RWPE2 (cell line): ENCODE data around the gene TRPV4.
"Not testable (repeated sequence)": the region's sequence is repeated elsewhere in the genome, so short reads cannot be mapped to it uniquely, and the experiment has no call there.

Source experiments
- ATAC-seq: fragments of 200-7000 bp; cut with Tn5 transposase; 3 replicates; pipeline ENCODE4 v1.9.1; 2021; ENCODE audit warnings: low read depth
- DNase-seq: peaks from one replicate; pipeline ENCODE4 v3.0.0-alpha.2; 2020; ENCODE audit warnings: low spot score
- H3K27ac ChIP-seq: fragments of 450-650 bp; 2 replicates; pipeline ENCODE4 v1.5.1; 2017; ENCODE audit warnings: mild to moderate bottlenecking; ENCODE audit not compliant: poor library complexity, severe bottlenecking
- H3K27me3 ChIP-seq: fragments of 250-450 bp; sonication (Bioruptor Pico); 2 replicates; pipeline ENCODE4 v1.5.1; 2021; ENCODE audit warnings: mild to moderate bottlenecking, moderate library complexity; ENCODE audit not compliant: insufficient read depth, poor library complexity, severe bottlenecking
- H3K36me3 ChIP-seq: fragments of 250-450 bp; sonication (Bioruptor Pico); 2 replicates; pipeline ENCODE4 v1.5.1; 2020; ENCODE audit warnings: low read depth, mild to moderate bottlenecking, moderate library complexity
- H3K4me1 ChIP-seq: fragments of 250-450 bp; sonication (Bioruptor Pico); 2 replicates; pipeline ENCODE4 v1.5.1; 2021; ENCODE audit warnings: mild to moderate bottlenecking, moderate library complexity; ENCODE audit not compliant: insufficient read depth, poor library complexity, severe bottlenecking
- H3K4me3 ChIP-seq: fragments of 250-450 bp; sonication (Bioruptor Pico); 2 replicates; pipeline ENCODE4 v1.5.1; 2021; ENCODE audit warnings: mild to moderate bottlenecking, moderate library complexity; ENCODE audit not compliant: severe bottlenecking
- H3K9me3 ChIP-seq: fragments of 250-450 bp; sonication (Bioruptor Pico); 2 replicates; pipeline ENCODE4 v1.5.1; 2021; ENCODE audit warnings: mild to moderate bottlenecking, moderate library complexity; ENCODE audit not compliant: severe bottlenecking
- TF ChIP-seq, protein P1 (sequence below): fragments of 450-650 bp; IDR thresholded peaks from one replicate; pipeline ENCODE4 v1.5.1; 2017; ENCODE audit warnings: mild to moderate bottlenecking, moderate library complexity; ENCODE audit not compliant: poor library complexity, severe bottlenecking

The TRPV4 gene

DNA sequence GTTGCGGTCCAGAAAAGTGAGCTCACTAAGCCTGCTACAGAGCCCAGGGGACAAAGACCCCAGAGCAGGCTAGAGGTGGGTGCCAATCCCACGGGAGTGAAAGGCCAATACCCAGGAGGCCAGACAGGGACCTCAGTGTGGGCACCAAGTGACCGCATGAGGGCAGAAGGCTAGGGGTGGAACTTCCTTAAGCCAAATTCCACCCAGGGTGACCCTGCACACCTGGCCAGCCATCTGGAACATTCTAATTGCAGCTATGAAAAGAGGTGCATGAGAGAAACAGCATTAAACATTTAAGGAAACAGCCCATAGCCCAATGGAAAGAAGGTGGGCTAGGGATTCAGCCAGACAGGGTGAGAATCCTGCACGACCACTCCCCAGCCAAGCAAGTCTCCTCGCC is 27.8 kb upstream of the TRPV4 start:
- TF ChIP-seq, protein P1, sequence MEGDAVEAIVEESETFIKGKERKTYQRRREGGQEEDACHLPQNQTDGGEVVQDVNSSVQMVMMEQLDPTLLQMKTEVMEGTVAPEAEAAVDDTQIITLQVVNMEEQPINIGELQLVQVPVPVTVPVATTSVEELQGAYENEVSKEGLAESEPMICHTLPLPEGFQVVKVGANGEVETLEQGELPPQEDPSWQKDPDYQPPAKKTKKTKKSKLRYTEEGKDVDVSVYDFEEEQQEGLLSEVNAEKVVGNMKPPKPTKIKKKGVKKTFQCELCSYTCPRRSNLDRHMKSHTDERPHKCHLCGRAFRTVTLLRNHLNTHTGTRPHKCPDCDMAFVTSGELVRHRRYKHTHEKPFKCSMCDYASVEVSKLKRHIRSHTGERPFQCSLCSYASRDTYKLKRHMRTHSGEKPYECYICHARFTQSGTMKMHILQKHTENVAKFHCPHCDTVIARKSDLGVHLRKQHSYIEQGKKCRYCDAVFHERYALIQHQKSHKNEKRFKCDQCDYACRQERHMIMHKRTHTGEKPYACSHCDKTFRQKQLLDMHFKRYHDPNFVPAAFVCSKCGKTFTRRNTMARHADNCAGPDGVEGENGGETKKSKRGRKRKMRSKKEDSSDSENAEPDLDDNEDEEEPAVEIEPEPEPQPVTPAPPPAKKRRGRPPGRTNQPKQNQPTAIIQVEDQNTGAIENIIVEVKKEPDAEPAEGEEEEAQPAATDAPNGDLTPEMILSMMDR: no peak
- Histone ChIP-seq H3K36me3 (peaks cover 17% of the 10 kb centered on the region; the same call in 1 of the 2 replicates), H3K4me1 (peaks cover 20% of the 10 kb centered on the region), H3K9me3 (no peaks in the 10 kb centered on the region), H3K27ac (no peak overlapping the region), H3K4me3 (no peak overlapping the region), H3K27me3 (no peaks in the 10 kb centered on the region)
- DNase-seq (no peak), ATAC-seq (no peak)

- DNase-seq (no peak), ATAC-seq (no peak)
- Histone ChIP-seq H3K9me3 (no peaks in the 10 kb centered on the region), H3K27me3 (no peaks in the 10 kb centered on the region), H3K4me1 (no peaks in the 10 kb centered on the region), H3K4me3 (no peak overlapping the region), H3K27ac (no peak overlapping the region), H3K36me3 (peaks cover 17% of the 10 kb centered on the region; the same call in 1 of the 2 replicates)
- TF ChIP-seq, protein P1: no peak
Measured at GRCh38 chr12:109858764-109859163, 25.6 kb upstream of the TRPV4 start.

GRCh38 chr12:109857715-109858114 is 24.5 kb upstream of the TRPV4 start:
- DNase-seq (no peak), ATAC-seq (no peak)
- TF ChIP-seq, protein P1: no peak
- no peaks in the 10 kb centered on the region for H3K27me3 ChIP-seq
- H3K27ac ChIP-seq: no peak overlapping the region
- H3K36me3 ChIP-seq: peaks cover 24% of the 10 kb centered on the region
- H3K4me3 ChIP-seq: no peak overlapping the region
- no peaks in the 10 kb centered on the region for H3K4me1 ChIP-seq
- H3K9me3 ChIP-seq: no peaks in the 10 kb centered on the region

- no peak for DNase-seq
- ATAC-seq: no peak
- no peak overlapping the region for H3K4me3 ChIP-seq
Measured at GRCh38 chr12:109855377-109855776, 22.2 kb upstream of the TRPV4 start.

GRCh38 chr12:109850518-109850917 is 17.3 kb upstream of the TRPV4 start:
- not testable (repeated sequence) for H3K27ac ChIP-seq, H3K9me3 ChIP-seq, ATAC-seq

More at GRCh38 chr12:109855377-109855776, 22.2 kb upstream of the TRPV4 start:
- Histone ChIP-seq H3K4me1 (no peaks in the 10 kb centered on the region), H3K27ac (no peak overlapping the region), H3K36me3 (peaks cover 32% of the 10 kb centered on the region), H3K9me3 (no peaks in the 10 kb centered on the region), H3K27me3 (no peaks in the 10 kb centered on the region)
- TF ChIP-seq, protein P1: no peak

More at GRCh38 chr12:109850518-109850917, 17.3 kb upstream of the TRPV4 start:
- peaks cover 15% of the 10 kb centered on the region for H3K36me3 ChIP-seq
- not testable (repeated sequence) for H3K27me3 ChIP-seq, H3K4me1 ChIP-seq, H3K4me3 ChIP-seq, DNase-seq
